HepG2 (cell line): ENCODE data around the gene ADGRG1. TPM values are rescaled to one million over a fixed set of nuclear protein-coding genes. Genes with fewer than 3 reads are reported as not detected.
A peak's percentile ranks its signal among the peaks of the same experiment; 100 is the strongest.

Experiments used
- DMAP1 ChIP-seq: IDR thresholded peaks from 2 replicates; pipeline ENCODE4 v1.6.1; 2016
- FUBP1 ChIP-seq: sonication (generic); formaldehyde crosslinking; IDR thresholded peaks from 2 replicates; pipeline ENCODE4 v1.5.1; 2020; ENCODE audit warnings: missing genetic modification reagents, mild to moderate bottlenecking, borderline replicate concordance
- MTERF4 ChIP-seq: sonication (generic); formaldehyde crosslinking; IDR thresholded peaks from 2 replicates; pipeline ENCODE4 v1.8.0; 2023; ENCODE audit warnings: mild to moderate bottlenecking, missing genetic modification reagents
- RAD21 ChIP-seq: fragments of 450-650 bp; formaldehyde crosslinking; IDR thresholded peaks from 2 replicates; pipeline ENCODE4 v1.5.0; 2020; ENCODE audit warnings: mild to moderate bottlenecking
- RFXANK ChIP-seq: IDR thresholded peaks from 2 replicates; pipeline ENCODE4 v1.6.1; 2016
- SALL2 ChIP-seq: sonication (generic); formaldehyde crosslinking; IDR thresholded peaks from 2 replicates; pipeline ENCODE4 v1.8.1; 2023; ENCODE audit warnings: mild to moderate bottlenecking, missing genetic modification reagents, inconsistent platforms
- SRSF4 ChIP-seq: fragments of 200-400 bp; formaldehyde crosslinking; IDR thresholded peaks from one replicate; pipeline ENCODE4 v1.6.1; 2018; ENCODE audit warnings: mild to moderate bottlenecking, low read depth, low read length, moderate library complexity; ENCODE audit not compliant: poor library complexity, severe bottlenecking
- ZNF101 ChIP-seq: sonication (generic); formaldehyde crosslinking; IDR thresholded peaks from 2 replicates; pipeline ENCODE4 v1.4.0; 2020; ENCODE audit warnings: mild to moderate bottlenecking, low read depth, missing genetic modification reagents, borderline replicate concordance
- ZNF232 ChIP-seq: sonication (generic); formaldehyde crosslinking; IDR thresholded peaks from 2 replicates; pipeline ENCODE4 v1.4.0; 2020; ENCODE audit warnings: missing genetic modification reagents, borderline replicate concordance
- ZNF234 ChIP-seq: sonication (generic); formaldehyde crosslinking; conservative IDR thresholded peaks from 2 replicates; pipeline ENCODE4 v1.5.1; 2020; ENCODE audit warnings: mild to moderate bottlenecking, missing genetic modification reagents
- ZNF800 ChIP-seq: sonication (generic); formaldehyde crosslinking; IDR thresholded peaks from 2 replicates; pipeline ENCODE4 v1.4.0; 2020; ENCODE audit warnings: missing genetic modification reagents
- polyA plus RNA-seq, 8 experiments: library from polyadenylated mRNA; depleted of rRNA in 3 of 8; stranded (reverse) in 7 of 8; unstranded in 1 of 8; fragments of >200 nt; fragmentation: Illumina TruSeq in 4 of 8; extraction: Trizol in 4 of 8; gene quantifications; 2 replicates each; pipeline versions ENCODE4 v1.2.1 to v1.2.3, GENCODE V29; 2011 to 2016; ENCODE audit warnings: low read depth in 4 of 8, missing spikeins in 1 of 8, mixed read lengths in 1 of 8; ENCODE audit not compliant: insufficient read depth in 1 of 8
- total RNA-seq, 5 experiments: library from RNA; depleted of rRNA; stranded (reverse); fragments of >200 nt; fragmentation: Illumina TruSeq; extraction: Trizol; gene quantifications; 2 replicates each; pipeline ENCODE4 v1.2.3, GENCODE V29; 2016; ENCODE audit warnings: low read depth in 1 of 5
- TF ChIP-seq, protein P1 (sequence below): sonication (generic); formaldehyde crosslinking; IDR thresholded peaks from 2 replicates; pipeline ENCODE4 v1.8.1; 2022; ENCODE audit warnings: low read depth, mild to moderate bottlenecking, missing genetic modification reagents
- TF ChIP-seq, protein P2 (sequence below): IDR thresholded peaks from 2 replicates; pipeline ENCODE4 v1.4.0; 2020; ENCODE audit warnings: mild to moderate bottlenecking, missing genetic modification reagents
- TF ChIP-seq, protein P3 (sequence below): sonication (generic); formaldehyde crosslinking; IDR thresholded peaks from 2 replicates; pipeline ENCODE4 v1.4.0; 2020; ENCODE audit warnings: mild to moderate bottlenecking, missing genetic modification reagents

ADGRG1 gene
- total and polyA plus RNA-seq, 2 of the 13 experiments (the other 11 are each of a cell fraction or from before 2014, with no cell fraction given): 2.7 to 5.9 TPM

GRCh38 chr16:57688987-57689761, 60.7 kb downstream of the ADGRG1 start (continued):
- no peak for TF ChIP-seq ZNF101 (CRISPR knock-in tag)
- TF ChIP-seq ZNF232 (CRISPR knock-in tag): 0 out of 2 replicates have a peak, but pooled peaks have one; percentile 25
- TF ChIP-seq ZNF234 (CRISPR knock-in tag): no peak
- TF ChIP-seq MTERF4 (CRISPR knock-in tag): no peak
- no peak; the same call in 1 of the 2 replicates for TF ChIP-seq DMAP1 (CRISPR knock-in tag)
- no peak for TF ChIP-seq RFXANK
- TF ChIP-seq FUBP1 (CRISPR knock-in tag): no peak
- TF ChIP-seq, protein P1, sequence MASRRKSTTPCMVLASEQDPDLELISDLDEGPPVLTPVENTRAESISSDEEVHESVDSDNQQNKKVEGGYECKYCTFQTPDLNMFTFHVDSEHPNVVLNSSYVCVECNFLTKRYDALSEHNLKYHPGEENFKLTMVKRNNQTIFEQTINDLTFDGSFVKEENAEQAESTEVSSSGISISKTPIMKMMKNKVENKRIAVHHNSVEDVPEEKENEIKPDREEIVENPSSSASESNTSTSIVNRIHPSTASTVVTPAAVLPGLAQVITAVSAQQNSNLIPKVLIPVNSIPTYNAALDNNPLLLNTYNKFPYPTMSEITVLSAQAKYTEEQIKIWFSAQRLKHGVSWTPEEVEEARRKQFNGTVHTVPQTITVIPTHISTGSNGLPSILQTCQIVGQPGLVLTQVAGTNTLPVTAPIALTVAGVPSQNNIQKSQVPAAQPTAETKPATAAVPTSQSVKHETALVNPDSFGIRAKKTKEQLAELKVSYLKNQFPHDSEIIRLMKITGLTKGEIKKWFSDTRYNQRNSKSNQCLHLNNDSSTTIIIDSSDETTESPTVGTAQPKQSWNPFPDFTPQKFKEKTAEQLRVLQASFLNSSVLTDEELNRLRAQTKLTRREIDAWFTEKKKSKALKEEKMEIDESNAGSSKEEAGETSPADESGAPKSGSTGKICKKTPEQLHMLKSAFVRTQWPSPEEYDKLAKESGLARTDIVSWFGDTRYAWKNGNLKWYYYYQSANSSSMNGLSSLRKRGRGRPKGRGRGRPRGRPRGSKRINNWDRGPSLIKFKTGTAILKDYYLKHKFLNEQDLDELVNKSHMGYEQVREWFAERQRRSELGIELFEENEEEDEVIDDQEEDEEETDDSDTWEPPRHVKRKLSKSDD (CRISPR knock-in tag): no peak
- no peak for TF ChIP-seq SRSF4
- TF ChIP-seq, protein P2, sequence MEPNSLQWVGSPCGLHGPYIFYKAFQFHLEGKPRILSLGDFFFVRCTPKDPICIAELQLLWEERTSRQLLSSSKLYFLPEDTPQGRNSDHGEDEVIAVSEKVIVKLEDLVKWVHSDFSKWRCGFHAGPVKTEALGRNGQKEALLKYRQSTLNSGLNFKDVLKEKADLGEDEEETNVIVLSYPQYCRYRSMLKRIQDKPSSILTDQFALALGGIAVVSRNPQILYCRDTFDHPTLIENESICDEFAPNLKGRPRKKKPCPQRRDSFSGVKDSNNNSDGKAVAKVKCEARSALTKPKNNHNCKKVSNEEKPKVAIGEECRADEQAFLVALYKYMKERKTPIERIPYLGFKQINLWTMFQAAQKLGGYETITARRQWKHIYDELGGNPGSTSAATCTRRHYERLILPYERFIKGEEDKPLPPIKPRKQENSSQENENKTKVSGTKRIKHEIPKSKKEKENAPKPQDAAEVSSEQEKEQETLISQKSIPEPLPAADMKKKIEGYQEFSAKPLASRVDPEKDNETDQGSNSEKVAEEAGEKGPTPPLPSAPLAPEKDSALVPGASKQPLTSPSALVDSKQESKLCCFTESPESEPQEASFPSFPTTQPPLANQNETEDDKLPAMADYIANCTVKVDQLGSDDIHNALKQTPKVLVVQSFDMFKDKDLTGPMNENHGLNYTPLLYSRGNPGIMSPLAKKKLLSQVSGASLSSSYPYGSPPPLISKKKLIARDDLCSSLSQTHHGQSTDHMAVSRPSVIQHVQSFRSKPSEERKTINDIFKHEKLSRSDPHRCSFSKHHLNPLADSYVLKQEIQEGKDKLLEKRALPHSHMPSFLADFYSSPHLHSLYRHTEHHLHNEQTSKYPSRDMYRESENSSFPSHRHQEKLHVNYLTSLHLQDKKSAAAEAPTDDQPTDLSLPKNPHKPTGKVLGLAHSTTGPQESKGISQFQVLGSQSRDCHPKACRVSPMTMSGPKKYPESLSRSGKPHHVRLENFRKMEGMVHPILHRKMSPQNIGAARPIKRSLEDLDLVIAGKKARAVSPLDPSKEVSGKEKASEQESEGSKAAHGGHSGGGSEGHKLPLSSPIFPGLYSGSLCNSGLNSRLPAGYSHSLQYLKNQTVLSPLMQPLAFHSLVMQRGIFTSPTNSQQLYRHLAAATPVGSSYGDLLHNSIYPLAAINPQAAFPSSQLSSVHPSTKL: no peak
- TF ChIP-seq ZNF800 (CRISPR knock-in tag): no peak
- TF ChIP-seq, protein P3, sequence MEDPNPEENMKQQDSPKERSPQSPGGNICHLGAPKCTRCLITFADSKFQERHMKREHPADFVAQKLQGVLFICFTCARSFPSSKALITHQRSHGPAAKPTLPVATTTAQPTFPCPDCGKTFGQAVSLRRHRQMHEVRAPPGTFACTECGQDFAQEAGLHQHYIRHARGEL (CRISPR knock-in tag): no peak
- TF ChIP-seq SALL2 (CRISPR knock-in tag): no peak
- no peak for TF ChIP-seq RAD21 (CRISPR knock-in tag)
